HG02870 (cell line): ENCODE data around the gene NOTCH2.

Source experiments
- ATAC-seq: cut with Tn5 transposase; IDR thresholded peaks from one replicate; pipeline ENCODE4 v1.9.1; 2021; ENCODE audit warnings: mild to moderate bottlenecking, moderate library complexity; ENCODE audit not compliant: unreplicated experiment

The NOTCH2 gene

DNA sequence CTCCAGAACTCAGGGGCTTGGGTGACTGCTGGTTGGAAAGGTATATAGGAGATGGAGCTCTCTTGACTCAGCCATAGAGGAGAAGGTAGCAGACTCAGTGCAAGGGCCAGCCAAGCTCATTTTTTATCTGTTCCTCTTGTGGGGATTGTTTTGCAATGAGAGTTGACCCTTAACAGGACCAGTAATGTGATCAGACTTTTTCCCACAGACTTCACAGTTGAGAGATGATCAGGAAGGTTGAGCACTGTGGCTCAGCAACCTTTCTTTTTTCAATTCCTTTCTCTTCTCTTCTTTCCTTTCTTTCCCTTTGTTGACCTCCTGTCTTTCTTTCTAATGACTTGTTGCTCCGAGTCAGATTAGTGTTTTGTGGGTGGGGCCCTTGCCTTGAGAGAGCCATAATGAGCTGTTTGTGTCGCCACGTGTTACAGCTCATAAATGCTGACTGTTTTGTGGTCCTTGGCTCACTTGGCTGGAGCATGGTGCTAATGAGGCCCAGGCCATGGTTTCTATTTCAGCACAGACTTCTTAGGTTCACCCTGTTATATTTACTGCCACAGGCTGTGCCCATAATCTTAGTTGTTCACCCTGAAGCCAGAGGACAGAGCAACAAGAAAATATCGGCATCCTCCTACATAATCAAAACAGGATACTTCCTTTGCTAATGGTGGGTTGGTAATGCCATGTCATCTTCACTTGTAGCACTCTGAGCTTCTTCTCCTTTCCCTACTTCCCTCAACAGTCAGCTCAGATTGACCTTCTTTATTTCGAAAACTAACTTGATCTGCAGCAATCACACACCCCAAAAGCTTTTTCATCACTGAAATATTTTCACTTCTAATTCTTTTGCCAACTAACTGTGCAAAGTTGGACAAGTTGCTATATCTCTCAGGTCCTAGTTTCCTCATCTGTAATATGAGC is 187.1 kb downstream of the NOTCH2 start:
- ATAC-seq, result no peak

DNA sequence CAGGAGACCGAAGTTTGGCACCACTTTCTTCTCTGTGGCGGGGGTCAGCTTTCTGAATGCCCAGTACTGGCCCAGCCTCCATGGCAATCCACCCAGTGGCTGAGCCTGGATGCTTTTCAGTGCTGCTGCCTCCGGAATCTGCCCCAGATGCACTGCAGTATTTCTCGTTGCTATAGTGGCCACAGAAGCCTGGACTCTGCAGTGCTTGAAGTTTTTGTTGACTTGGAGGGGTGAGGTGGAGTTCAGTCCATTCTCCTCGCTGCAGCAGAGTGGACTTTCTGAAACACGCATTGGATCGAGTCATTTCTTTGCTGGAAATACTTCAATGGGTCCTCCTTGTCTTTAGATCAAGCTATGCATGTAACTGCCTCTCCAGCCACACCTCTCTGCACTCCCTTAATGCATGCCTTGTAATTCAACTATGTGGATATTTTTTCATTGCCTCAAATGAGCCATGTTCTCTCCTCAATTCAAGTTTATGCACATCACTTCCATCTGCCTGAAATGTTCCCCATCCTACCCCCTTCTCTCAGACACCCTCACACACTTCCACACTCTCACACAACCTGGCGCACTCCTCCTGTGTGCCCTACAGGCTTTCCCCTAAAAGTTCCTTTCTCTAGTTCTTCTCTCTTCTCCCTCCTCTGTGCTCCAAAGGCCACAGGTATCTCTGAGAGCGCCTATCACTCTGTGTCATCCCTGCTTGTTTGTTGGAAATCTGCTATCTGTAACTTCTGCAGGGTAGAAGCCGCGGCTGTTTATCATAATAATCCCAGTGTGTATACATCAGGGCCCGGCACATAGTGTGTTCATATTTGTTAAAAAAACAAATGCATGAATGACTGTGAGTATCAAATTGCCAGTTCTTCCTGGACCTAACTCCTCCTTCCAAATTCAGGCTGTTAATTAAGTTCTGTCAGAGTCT is 189.7 kb downstream of the NOTCH2 start:
- ATAC-seq, result no peak

DNA sequence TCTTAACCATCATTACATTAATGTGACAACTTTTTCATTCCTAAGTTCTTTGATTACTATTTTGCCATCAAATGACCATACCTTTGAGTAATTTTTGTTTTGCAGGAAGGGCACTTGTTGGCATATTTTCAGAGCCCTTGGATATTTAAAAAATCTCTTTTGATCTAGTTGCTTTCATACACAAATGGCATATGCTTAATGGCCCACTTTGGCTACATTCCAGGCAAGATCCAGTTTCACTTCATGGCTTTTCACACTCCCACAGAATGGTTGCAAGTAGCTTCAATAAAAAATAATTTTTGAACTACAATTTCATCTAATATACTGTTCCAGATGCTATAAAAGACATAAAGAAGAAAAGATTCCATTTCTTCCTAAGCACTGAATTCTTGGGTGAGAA is 191.3 kb downstream of the NOTCH2 start:
- no peak for ATAC-seq

DNA sequence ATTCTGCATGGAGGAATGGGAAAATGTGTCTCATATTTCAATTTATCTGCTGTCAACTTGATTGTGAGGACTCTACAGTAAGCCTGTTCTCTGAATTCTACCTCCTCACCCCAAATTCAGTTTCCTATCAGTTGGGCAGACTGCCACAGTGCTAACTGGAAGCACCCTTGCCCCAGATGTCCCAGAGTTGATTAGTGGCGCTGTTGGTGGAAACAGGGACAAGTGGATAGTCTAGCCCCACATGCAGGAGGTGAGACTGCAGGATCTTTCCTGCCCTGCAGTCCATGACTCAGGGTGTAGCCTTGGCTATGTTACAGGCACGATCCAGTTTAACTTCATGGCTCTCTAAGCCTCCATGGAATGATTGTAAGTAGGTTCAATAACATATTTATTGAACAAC is 195.3 kb downstream of the NOTCH2 start:
- no peak for ATAC-seq

DNA sequence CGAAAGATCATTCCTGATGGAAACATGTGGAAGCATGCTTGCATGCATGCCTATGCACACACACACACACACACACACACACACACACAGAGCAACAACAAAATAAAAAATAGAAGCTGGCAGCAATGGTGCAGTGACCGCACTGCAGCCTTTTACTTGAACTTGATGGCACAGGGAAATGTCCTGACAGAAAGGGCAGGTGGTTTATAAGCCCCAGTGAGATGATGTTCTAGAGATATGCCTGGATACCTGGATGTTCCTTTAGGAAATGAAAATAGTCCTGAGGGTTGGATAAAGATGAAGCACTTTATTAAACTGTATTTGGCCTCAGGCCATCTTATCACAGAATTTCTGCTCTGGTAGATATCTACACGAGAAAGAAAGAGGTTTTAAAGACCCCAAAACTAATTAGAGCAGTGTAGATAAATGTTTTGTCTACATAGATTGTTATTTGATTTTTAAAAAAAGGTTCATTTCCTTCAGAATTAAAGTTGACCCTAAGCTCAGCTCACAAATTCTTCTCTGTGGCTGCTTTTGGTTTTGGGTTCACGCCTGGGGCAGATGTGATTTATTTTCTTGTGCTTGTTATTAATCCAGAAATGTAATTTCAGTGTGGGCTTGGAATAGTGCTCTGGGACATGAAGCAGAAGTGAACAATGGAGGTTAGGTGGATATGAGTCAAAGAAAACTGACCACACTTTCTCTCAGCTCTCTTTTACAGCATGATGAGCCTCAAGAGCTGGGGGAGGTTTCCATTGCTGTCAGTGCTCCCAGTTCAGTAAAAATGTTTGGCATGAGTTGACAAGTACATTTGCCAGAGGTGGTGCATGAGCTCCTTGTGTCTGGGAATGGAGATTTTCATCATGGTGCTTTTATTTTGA is 196.1 kb downstream of the NOTCH2 start:
- no peak for ATAC-seq

DNA sequence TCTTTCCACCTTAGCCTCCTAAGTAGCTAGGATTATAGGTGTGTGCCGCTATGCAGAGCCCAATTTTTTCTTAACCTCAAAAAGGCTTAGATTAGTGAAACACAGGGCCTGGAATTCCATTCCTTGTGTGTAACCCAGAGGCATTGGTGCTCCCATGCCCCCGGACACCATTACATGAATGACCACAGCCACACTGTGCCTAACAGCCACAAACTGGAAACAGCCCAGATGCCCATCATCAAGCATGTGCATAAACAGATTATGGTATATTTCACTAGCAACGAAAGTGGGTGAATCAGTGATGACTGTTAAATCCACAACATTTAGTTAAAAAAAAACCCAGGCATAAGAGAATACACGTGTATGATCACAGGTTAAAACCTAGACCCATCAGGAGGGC is 197.6 kb downstream of the NOTCH2 start:
- ATAC-seq, result no peak

DNA sequence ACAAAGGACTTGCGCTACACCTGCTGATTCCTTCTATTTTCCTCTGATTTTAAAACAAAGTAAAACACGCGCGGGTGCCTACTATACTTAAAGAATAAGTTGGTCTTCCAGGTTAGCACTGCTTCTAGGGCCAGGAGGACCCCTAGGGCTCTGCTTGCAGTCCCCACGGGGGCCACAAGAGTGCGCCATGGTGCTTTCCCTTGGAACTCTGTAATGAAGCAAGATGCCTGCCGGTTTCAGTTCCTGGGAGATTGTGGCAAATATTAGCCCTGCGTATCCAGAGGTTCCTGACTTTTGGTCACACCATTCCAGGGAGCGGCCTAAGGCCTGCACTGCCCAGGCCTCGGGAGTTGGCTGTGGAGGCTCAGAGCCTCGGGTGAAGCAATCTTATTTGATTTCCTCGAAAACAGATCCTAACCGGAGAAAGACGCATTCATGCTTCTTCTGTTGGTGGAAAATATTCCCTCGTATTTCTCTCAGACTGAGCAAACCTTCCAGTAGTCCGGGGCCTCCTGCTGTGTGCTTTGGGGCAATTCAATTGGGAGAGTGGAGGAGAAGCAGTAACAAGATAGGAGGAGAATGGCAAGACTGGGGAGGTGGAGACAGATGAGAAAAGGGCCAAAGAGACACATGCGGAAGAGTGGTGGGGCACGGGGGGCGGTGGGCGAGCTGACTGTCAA is 198.4 kb downstream of the NOTCH2 start:
- peak; percentile 47 for ATAC-seq

DNA sequence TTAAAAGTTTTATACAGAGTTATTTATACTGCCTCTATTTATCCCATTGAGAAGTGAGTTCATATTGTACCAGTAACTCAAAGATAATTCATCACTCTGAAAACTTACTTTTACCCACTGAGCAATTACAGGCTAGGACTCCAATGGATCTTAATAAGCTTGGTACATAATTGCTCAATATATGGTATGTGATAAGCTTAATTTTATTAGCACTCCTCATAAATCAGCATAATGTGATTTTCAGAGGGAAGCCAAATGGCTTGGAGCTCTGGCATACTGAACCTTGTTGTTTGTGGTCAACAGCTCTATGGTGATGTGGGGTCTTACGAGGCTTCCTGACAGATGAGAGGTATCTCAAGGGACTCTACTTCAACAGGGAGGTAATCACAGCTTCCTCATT is 199.5 kb downstream of the NOTCH2 start:
- ATAC-seq, result no peak

DNA sequence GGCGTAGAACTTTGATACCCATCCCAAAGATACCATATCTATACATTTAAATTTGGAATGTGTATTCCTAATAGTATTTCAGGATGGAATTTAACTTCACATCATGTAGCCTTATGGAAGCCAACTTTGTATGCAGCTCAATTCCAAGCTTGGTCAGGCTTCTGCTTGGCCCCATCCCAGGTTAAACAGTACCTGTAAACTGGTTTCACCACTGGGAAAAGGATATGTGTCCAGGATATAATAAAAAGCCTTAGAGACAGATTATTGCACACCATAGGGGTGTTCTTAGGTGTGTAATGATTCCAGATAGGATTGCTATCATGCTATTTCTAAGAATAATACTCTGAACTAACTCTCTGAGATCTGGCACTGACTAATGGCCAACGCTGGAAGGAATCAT is 201.3 kb downstream of the NOTCH2 start:
- no peak for ATAC-seq

DNA sequence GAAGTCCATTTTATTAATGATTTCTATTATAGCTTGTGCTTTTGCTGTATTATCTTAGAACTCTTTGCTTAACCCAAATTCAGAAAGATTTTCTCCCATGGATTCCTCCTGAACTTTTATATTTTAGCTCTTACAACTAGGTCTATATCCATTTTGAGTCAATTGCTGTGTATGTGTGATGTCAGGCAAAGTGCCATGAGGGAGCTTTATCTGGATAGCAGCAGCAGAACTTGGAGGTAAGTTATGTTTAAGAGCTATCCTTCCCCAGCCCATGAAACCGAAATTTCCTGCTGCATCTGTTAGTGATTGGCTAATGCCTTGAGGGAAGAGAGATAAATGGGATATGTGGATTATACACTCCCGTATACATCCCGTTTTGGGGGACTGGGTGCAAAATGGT is 203.0 kb downstream of the NOTCH2 start:
- ATAC-seq, result no peak

DNA sequence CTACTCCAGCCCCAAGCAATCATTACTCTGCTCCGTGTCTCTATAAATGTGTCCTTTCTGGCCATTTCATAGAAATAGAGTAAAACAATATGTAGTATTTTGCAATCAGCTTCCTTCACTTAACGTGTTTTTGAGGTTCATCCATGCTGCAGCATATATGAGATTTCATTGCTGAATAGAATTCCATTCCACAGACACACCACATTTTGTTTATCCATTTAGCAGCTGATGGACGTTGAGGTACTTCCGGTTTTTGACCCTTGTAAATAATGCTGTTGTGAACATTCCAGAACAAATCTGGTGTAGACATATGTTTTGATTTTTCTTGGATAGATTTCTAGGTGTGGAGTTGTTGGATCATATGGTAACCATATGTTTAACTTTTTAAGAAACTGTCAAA is 203.8 kb downstream of the NOTCH2 start:
- no peak for ATAC-seq

DNA sequence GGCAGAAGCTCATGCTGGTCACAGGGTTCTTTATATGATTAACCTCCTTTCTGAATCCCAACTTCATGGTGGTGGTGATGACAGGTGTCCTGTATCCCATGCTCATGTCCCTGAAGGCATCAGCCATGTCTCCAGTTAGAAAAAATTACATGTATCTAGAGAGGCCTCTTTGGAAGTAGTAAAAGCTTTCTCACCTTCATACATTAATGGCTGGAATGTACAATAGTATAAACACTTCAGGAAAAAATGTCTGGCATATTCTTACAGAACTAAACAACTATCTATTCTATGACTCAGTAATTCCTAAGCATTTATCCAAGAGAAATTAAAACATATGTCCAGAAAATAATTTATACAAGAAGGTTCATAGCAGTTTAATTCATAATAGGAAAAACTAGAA is 207.2 kb downstream of the NOTCH2 start:
- ATAC-seq, result no peak
